ENCODE measurements around the gene CPN1.

DNA sequence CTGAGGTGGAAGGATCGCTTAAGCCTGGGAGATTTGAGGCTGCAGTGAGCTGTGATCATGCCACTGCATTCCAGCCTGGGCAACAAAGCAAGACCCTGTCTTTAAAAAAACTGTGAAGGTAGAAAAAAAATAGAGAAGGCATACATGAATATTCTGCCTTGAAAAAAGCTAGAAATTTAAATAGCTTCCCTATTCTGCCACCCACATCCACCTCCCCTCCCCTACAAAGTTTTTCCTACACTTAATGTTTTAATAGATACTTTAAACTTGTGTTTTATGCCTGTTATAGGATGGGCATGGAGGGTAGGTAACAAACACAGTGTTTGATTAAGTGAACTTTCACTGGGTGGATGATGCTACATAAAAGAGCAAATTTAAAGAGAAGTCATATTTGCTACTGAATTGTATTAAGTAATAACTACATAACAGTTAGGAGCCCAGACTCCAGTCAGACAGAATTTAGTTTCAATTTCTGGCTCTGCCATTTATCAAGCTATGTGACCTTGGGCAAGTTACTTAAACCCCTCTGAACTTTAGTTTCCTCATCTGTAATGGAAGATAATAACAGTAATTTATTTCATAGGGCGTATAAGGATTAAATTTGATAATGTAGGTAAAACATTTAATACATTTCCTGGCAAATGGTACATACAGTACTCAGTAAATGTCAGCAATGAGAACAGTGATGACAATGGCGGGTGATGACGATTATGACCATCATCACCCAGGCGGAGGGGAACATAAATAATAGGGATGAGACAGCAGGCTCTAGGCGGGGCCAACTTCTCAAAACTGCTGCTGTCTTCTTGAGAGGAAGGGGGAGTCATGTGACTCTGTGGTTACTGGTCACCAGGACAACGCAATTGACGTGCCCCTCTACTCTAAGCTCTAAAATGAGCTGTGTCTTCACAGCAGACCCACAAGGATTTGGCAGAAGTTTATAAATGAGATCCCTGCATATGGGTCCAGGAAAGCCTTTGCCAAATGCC, 87.7 kb downstream of the CPN1 start:
- TF ChIP-seq EZH2 (IDR thresholded peaks at IDR 0.05) (no peak), ZFX (IDR thresholded peaks at IDR 0.05) (no peak), RAD21 (IDR thresholded peaks at IDR 0.05; ENCODE audit: low read depth) (no peak), POLR2A (IDR thresholded peaks at IDR 0.05; ENCODE audit: borderline replicate concordance, extremely low read depth, insufficient read depth, insufficient read length) (no peak), CBX3 (IDR thresholded peaks at IDR 0.05; ENCODE audit: low read depth) (no peak)
- TF ChIP-seq, protein P1, sequence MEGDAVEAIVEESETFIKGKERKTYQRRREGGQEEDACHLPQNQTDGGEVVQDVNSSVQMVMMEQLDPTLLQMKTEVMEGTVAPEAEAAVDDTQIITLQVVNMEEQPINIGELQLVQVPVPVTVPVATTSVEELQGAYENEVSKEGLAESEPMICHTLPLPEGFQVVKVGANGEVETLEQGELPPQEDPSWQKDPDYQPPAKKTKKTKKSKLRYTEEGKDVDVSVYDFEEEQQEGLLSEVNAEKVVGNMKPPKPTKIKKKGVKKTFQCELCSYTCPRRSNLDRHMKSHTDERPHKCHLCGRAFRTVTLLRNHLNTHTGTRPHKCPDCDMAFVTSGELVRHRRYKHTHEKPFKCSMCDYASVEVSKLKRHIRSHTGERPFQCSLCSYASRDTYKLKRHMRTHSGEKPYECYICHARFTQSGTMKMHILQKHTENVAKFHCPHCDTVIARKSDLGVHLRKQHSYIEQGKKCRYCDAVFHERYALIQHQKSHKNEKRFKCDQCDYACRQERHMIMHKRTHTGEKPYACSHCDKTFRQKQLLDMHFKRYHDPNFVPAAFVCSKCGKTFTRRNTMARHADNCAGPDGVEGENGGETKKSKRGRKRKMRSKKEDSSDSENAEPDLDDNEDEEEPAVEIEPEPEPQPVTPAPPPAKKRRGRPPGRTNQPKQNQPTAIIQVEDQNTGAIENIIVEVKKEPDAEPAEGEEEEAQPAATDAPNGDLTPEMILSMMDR (IDR thresholded peaks at IDR 0.05 in 2 of 3, conservative IDR thresholded peaks at IDR 0.05 in 1 of 3; ENCODE audit: borderline replicate concordance in 1 of 3, insufficient read depth in 1 of 3, low read depth in 2 of 3, low read length in 2 of 3) = no peak
